Fibroblast of peridontal ligament (primary cell): ENCODE results near the gene GNAT2.

Experiments used
- DNase-seq: peaks from one replicate; pipeline ENCODE4 v3.0.0-alpha.2; 2010; ENCODE audit errors: extremely low read depth

The GNAT2 gene

GRCh38 chr1:109557520-109557919 lies 61.9 kb downstream of the GNAT2 start:
- no peak for DNase-seq

DNA sequence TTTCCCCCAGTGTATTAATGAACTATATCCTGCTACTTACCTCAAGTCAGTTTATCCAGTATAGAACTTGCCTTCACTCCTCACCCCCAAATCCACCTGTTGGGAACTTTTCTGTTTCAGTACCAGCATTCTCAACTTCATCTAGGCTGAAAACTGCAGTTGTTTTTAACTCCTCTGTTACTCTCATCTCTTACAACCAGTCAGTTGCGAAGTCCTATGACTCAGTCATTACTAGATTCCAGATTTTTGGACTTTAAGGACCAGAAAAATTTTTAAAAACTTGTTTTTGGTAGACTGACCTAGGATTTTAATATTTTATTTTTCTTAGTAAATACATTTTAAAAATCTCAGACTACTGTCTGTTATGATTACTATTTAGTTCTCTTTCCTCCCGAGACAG lies 62.9 kb downstream of the GNAT2 start:
- peak; percentile 51 for DNase-seq
